Gastroesophageal sphincter (tissue), 3 donors: ENCODE measurements around the gene GFOD2.

ENCODE experiments used
- CTCF ChIP-seq, 4 experiments: fragments of 200-600 bp in 2 of 4; fragments of 450-650 bp in 2 of 4; sonication (generic) in 1 of 4; IDR thresholded peaks; one replicate each; pipeline ENCODE4 v1.5.1; 2017 to 2019; ENCODE audit warnings: antibody characterized with exemption in 4 of 4, mild to moderate bottlenecking in 2 of 4, moderate library complexity in 2 of 4
- EP300 ChIP-seq: sonication (generic); formaldehyde crosslinking; IDR thresholded peaks from one replicate; pipeline ENCODE4 v1.6.1; 2017; ENCODE audit warnings: antibody characterized with exemption, mild to moderate bottlenecking
- POLR2A ChIP-seq, 2 donors: fragments of 450-650 bp; IDR thresholded peaks; one replicate each; pipeline ENCODE4 v1.6.1; 2017; ENCODE audit warnings: antibody characterized with exemption in 2 of 2, mild to moderate bottlenecking in 2 of 2, moderate library complexity in 1 of 2
- POLR2AphosphoS5 ChIP-seq: sonication (generic); formaldehyde crosslinking; IDR thresholded peaks from one replicate; pipeline ENCODE4 v1.6.1; 2017; ENCODE audit warnings: antibody characterized with exemption

DNA sequence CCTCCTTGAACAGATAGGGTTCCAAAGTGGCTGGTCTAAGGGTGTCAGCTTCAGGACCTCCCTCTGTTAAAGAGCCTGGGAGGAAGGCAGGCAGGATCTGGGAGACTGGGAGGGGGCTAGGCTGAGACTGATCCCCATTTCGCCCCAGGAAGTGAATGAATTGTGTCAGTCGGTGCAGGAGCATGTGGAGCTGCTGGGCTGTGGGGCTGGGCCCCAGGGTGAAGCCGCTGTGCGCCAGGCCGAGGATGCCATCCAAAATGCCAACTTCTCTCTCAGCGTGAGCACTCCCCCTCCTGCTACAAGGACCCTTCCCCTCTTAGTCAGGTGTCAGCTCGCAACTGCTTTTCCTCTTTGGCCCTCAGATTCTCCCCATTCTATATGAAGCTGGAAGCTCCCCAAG, 68.1 kb downstream of the GFOD2 start:
- TF ChIP-seq CTCF (IDR thresholded peaks at IDR 0.05) (no peak), POLR2A (IDR thresholded peaks at IDR 0.05) (no peak), POLR2AphosphoS5 (no peak), EP300 (no peak)
